Hepatocyte (in vitro differentiated cells): ENCODE measurements around the gene EEF1AKMT4.

Source experiments
- CTCF ChIP-seq: fragments of 200-600 bp; sonication (generic); IDR thresholded peaks from 2 replicates; pipeline ENCODE4 v1.5.1; 2016; ENCODE audit warnings: antibody characterized with exemption, mild to moderate bottlenecking; ENCODE audit not compliant: poor library complexity
- EZH2phosphoT487 ChIP-seq: fragments of 200-600 bp; sonication (generic); IDR thresholded peaks from one replicate; pipeline ENCODE4 v1.6.1; 2018; ENCODE audit warnings: antibody characterized with exemption, mild to moderate bottlenecking, low read depth, moderate library complexity; ENCODE audit not compliant: unreplicated experiment, severe bottlenecking

GRCh38 chr3:184229394-184230080 lies 19.9 kb upstream of the EEF1AKMT4 start, which contains the start of gene VWA5B2:
- TF ChIP-seq CTCF: peak; percentile 3
- no peak for TF ChIP-seq EZH2phosphoT487
